Stimulated activated CD8-positive, alpha-beta memory T cell treated with anti-CD3 and anti-CD28 coated beads, Interleukin-15, amount 100 ng/mL, for 1 hour (primary cell): ENCODE results near the gene CEP72.
"Not testable (repeated sequence)": the region's sequence is repeated elsewhere in the genome, so short reads cannot be mapped to it uniquely, and the experiment has no call there.

Source experiments
- DNase-seq: peaks from one replicate; pipeline ENCODE4 v3.0.0-alpha.2; 2020; ENCODE audit warnings: low read depth

CEP72 gene

GRCh38 chr5:673161-673830 lies 61.2 kb downstream of the CEP72 start:
- DNase-seq = no peak

GRCh38 chr5:673831-674629 lies 61.9 kb downstream of the CEP72 start:
- DNase-seq = no peak

GRCh38 chr5:674630-675011 lies 62.5 kb downstream of the CEP72 start:
- DNase-seq = no peak

- DNase-seq = no peak
These were observed 63.2 kb downstream of the CEP72 start for GRCh38 chr5:675111-675870.

- DNase-seq = no peak
These were observed 63.9 kb downstream of the CEP72 start for GRCh38 chr5:675871-676698.

GRCh38 chr5:676699-677076 lies 64.5 kb downstream of the CEP72 start:
- DNase-seq = no peak

GRCh38 chr5:677131-678101 lies 65.3 kb downstream of the CEP72 start:
- DNase-seq = no peak

GRCh38 chr5:678521-678920 lies 66.4 kb downstream of the CEP72 start:
- not testable (repeated sequence) for DNase-seq

GRCh38 chr5:679166-679895 lies 67.2 kb downstream of the CEP72 start:
- DNase-seq = not testable (repeated sequence)

GRCh38 chr5:680118-680795 lies 68.1 kb downstream of the CEP72 start:
- DNase-seq = not testable (repeated sequence)

- DNase-seq = not testable (repeated sequence)
These were observed 68.7 kb downstream of the CEP72 start for GRCh38 chr5:680836-681235.

- not testable (repeated sequence) for DNase-seq
These were observed 69.4 kb downstream of the CEP72 start for GRCh38 chr5:681317-682191.

- not testable (repeated sequence) for DNase-seq
These were observed 70.1 kb downstream of the CEP72 start for GRCh38 chr5:682216-682615.

- DNase-seq = not testable (repeated sequence)
These were observed 70.7 kb downstream of the CEP72 start for GRCh38 chr5:682651-683358.

- DNase-seq = no peak
These were observed 71.7 kb downstream of the CEP72 start for GRCh38 chr5:683551-684481.

- no peak for DNase-seq
These were observed 72.6 kb downstream of the CEP72 start for GRCh38 chr5:684751-685216.
